PC-3 (cell line): ENCODE data around the gene PAGE5.

Experiments
- EZH2 ChIP-seq: fragments of 300-600 bp; sonication (generic); IDR thresholded peaks from one replicate; pipeline ENCODE4 v1.6.1; 2017; ENCODE audit warnings: antibody characterized with exemption, mild to moderate bottlenecking, low read length; ENCODE audit not compliant: unreplicated experiment
- EZH2phosphoT487 ChIP-seq: fragments of 300-600 bp; sonication (generic); IDR thresholded peaks from 2 replicates; pipeline ENCODE4 v1.6.1; 2018; ENCODE audit warnings: mild to moderate bottlenecking, antibody characterized with exemption, low read length, borderline replicate concordance
- TF ChIP-seq, protein P1 (sequence below): fragments of 300-600 bp; sonication (generic); conservative IDR thresholded peaks from 2 replicates; pipeline ENCODE4 v1.5.1; 2017; ENCODE audit warnings: antibody characterized with exemption, low read depth, mild to moderate bottlenecking, low read length

DNA sequence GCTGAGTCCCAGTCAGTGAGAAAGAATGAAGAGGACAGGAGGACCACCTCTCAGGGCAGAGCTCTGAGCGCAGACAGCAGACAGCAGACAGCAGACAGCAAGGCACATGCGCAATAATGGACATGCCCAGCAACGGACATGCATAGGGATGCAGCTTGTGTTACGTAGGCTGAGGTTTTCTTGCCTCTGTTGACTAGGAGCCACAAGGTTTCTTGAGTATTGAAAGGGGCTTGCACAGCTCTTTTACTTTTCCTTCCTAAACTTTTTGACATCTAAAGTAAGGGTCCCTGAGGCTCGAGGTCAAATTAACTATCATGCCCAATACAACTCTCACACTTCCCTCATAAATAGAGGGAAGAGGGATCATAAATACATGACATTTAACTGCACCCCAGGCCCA is 44.7 kb downstream of the PAGE5 start, which contains the start of gene PAGE3:
- TF ChIP-seq, protein P1, sequence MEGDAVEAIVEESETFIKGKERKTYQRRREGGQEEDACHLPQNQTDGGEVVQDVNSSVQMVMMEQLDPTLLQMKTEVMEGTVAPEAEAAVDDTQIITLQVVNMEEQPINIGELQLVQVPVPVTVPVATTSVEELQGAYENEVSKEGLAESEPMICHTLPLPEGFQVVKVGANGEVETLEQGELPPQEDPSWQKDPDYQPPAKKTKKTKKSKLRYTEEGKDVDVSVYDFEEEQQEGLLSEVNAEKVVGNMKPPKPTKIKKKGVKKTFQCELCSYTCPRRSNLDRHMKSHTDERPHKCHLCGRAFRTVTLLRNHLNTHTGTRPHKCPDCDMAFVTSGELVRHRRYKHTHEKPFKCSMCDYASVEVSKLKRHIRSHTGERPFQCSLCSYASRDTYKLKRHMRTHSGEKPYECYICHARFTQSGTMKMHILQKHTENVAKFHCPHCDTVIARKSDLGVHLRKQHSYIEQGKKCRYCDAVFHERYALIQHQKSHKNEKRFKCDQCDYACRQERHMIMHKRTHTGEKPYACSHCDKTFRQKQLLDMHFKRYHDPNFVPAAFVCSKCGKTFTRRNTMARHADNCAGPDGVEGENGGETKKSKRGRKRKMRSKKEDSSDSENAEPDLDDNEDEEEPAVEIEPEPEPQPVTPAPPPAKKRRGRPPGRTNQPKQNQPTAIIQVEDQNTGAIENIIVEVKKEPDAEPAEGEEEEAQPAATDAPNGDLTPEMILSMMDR = no peak
- no peak for TF ChIP-seq EZH2
- no peak for TF ChIP-seq EZH2phosphoT487
